GM18519 (cell line): ENCODE data around the gene SPATA31C1.
"Not testable (repeated sequence)": the region's sequence is repeated elsewhere in the genome, so short reads cannot be mapped to it uniquely, and the experiment has no call there.

ENCODE experiments used
- ATAC-seq: cut with Tn5 transposase; IDR thresholded peaks from one replicate; pipeline ENCODE4 v1.9.1; 2021; ENCODE audit warnings: mild to moderate bottlenecking, moderate library complexity; ENCODE audit not compliant: unreplicated experiment, low FRiP score

The SPATA31C1 gene

DNA sequence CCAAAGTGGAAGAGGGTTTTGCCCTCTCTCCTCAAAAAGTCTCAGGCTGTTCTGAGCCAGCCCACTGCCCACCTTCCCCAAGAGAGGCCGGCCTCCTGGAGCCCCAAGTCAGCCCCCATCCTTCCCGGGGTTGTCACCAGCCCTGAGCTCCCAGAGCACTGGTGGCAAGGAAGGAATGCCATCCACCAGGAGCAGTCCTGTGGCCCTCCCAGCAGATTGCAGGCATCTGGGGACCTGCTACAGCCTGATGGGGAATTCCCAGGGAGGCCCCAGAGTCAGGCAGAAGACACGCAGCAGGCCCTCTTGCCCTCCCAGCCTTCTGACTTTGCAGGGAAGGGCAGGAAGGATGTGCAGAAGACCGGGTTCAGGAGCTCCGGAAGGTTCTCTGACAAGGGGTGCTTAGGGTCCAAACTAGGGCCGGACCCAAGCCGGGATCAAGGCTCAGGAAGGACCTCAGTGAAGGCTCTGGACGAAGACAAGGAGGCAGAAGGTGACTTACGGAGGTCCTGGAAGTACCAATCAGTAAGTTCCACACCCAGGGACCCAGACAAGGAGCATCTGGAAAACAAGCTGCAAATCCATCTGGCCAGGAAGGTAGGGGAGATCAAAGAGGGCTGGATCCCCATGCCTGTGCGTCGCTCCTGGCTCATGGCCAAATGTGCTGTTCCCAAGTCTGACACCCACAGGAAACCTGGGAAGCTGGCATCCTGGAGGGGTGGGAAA, 31.4 kb upstream of the SPATA31C1 start:
- ATAC-seq = no peak

DNA sequence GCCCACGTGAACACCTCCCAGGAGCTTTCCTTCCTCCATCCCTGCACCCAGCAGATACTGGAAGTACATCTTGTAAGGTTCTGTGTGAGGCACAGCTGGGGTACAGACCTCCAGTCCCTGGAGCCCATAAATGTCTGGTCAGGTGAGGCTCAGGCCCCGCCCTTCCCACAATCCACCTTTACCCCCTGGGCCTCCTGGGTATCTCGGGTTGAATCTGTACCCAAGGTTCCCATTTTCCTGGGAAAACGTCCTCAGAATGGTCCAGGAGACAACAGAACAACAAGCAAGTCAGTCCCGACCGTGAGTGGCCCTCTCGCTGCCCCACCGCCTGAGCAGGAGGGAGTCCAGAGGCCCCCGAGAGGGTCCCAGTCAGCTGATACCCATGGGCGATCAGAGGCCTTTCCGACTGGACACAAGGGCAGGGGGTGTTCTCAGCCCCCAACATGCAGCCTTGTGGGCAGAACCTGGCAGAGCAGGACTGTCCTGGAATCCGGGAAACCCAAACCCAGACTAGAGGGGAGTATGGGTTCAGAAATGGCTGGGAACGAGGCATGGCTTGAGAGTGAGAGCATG, 30.7 kb upstream of the SPATA31C1 start:
- ATAC-seq = no peak

DNA sequence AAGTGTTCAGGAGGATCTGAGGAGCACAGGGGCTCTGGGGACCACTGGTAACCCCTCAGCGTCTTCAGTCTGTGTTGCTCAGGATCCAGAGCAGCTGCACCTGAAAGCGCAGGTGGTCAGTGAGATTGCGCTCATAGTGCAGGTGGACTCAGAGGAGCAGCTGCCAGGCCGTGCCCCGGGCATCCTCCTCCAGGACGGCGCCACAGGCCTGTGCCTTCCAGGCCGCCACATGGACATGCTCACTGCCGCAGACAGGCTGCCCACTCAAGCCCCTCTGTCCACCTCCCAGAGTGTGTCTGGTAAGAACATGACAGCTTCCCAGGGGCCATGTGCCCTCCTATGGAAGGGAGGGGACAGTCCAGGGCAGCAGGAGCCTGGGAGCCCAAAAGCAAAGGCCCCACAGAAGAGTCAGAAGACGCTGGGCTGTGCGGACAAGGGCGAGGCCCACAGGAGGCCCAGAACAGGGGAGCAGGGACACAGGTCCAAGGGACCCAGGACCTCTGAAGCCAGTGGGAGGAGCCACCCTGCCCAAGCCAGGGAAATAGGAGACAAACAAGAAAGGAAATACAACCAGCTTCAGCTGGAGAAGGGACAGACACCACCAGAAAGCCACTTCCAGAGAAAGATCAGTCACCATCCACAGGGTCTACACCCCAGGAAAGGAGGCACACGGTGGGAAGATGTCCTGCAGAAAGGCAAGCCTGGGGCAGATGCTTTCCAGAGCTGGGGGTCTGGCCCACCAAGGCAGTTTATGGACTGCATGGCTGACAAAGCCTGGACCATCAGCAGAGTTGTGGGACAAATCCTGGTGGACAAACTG, 29.9 kb upstream of the SPATA31C1 start:
- ATAC-seq = no peak

DNA sequence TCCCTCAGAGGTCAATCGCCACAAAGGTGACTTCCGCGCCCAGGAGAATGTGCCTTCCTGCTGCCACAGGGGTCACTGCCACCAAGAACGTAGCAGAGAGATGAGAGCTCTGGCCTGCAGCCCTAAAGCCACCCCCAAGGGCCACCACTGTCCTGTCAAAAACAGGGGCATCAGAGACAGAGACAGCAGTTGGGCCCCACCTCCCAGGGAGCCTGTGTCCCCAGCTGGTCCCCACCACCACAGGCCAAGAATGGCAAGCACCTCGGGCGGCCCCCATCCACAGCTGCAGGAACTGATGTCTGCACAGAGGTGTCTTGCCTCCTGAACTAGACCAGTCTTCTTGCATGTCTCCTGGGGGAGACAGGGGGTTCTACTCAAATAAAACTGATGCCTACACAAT, 29.3 kb upstream of the SPATA31C1 start:
- ATAC-seq = no peak

DNA sequence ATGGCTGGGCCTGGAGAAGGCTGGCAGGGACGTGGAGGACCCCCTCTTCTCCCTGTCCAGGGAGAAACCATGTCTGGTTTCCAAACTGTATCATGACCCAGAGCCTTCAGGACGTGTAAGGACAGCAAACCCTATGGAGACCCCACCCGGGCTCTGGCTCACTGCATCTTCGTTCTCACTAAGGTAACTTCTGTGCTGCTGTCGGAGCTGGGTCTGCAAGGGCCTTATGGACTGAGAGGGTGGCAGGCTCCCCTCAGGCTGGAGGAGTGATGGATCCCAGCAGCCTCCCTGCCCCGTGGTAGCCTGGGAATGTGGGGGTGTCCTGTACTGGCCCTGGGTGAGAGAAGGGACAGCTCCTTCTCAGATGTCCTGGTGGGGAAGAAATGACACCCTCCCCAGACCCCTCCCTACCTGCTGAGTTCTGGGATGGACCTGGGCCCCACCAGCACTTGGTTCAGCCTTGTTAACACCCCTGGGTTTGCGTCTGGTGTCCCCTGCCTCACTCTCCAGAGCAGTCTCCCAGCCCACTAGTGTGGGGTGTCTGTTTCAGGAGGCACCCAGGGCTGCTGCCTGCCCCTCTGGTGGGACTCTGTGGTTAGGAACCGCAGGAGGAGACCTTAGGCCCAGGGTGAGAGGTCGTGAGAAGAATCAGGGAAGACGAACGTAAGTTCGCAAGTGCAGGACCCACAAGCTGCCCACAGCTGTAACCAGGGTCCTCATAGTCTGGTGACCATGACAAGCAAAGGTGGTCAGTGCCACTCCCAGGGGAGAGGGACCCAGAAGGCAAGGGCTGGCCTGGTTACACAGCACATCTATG, 28.5 kb upstream of the SPATA31C1 start:
- no peak for ATAC-seq

DNA sequence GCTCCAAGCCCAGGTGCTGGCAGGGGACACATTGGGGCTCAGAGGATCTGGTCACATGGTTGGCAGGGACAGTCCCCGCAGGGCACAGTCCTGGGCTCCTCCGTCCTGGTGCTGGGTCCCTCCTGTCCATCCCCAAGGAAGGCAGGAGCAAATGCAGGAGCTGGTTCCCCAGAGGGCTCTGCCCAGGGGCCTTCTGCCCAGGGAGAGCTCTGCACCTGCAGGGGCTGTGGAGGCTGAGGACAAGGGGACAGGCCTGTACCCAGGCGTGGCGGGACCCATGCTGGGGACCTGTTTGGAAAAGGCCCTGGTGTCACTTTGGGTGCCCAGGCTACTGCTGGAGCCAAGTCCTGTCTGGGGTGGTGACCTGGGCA, 27.9 kb upstream of the SPATA31C1 start:
- no peak for ATAC-seq

DNA sequence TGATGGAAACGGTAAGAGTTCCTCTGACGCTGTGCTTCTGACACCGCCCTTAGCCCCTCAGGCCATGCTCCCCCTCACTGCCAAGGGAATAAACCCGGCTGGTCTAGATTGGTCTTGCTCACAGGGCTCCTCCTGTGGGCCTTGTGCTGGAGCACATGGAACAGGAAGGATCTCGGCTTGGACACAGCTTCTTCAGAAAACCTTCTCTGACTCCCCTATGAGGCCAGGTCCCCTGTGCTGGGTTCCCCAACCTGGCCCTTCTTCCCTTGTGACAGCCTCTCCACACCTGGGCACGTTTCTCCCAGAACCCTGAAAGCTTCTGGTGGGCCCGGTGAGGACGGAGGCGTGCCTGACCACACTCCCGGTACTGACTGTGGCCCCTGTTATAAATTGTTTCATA, 26.9 kb upstream of the SPATA31C1 start:
- ATAC-seq = no peak

DNA sequence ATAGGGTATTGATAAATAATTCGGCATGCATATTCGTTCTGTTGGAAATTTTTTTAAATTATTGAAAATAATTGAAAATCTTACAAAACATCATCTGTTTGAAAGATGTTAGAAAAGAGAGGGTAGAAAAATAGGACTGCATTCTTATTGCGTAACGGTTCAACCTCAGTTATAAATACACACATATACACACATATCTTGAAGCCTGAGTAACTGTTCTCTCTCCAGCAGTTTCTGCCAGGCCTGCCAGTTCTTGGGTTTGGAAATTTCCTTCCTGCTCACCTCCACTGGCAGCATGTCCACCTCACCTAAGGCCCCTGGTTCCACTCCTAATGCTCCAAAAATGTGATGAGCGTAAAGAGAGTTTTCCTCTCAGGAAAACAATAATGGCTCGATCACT, 26.0 kb upstream of the SPATA31C1 start:
- ATAC-seq = no peak

DNA sequence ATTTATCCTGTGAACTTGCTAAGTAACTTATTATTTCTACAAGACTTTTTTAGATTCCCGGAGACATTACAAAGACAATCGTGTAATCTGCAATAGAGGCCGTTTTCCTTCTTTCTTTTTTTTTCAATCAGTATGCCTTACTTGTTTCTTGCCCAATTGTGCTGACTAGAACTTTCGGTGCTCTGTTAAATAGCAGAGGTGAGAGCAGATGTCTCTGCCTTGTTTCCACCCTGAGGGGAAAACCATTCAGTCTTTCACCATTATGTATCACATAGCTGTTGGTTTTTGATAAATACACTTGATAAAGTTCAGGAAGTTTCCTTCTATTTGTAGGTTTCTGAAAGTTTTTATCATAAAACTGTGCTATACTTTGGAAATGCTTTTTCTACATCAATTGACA, 24.8 kb upstream of the SPATA31C1 start:
- no peak for ATAC-seq

DNA sequence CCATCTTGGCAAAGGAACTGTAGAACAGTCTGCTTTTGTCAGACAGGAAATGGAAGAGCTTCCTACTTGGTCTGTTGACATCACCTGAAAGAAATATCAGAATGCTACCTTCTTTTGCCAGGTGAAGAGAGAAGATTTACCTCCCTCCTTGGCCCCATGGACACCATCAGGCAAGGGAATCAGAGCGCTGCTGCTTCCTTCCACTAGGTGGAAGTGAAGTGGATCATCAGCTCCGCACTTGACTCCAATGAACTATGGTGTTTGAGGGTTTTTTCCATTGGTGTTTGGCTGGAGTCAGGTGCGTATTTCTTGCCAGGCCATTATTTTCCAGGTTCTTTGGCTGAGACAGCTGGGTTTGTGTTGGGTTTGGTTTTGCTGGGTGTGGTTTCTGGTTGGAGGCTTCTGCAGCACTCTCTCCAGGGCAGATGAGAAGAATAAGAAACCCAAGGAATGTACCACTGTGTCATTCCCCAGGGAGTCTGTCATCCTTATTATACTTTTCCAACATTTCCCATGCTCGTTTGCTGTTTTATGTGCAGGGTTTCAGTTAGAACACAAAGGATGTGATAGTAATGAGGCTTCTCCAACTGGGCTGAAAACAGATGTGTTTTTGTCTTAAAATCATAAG, 22.6 kb upstream of the SPATA31C1 start:
- no peak for ATAC-seq

DNA sequence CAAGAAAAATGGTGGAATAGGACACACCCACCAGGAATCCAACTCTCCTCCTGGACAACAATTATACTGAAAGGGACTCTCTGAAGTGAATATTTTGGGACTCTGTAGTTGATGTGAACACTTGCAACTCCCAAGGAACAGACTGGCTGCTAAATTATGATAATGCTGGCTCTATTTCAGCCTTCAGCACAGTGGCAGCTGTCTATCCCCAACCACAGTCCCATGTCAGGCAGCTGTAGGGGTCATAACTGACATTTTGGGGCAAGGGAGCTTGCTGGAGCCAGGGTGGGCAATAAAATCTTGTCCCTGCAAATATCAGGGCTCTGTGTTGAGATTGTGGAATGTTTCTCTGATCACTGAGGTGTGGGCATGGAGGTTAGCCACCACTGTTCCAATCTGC, 20.9 kb upstream of the SPATA31C1 start:
- no peak for ATAC-seq

DNA sequence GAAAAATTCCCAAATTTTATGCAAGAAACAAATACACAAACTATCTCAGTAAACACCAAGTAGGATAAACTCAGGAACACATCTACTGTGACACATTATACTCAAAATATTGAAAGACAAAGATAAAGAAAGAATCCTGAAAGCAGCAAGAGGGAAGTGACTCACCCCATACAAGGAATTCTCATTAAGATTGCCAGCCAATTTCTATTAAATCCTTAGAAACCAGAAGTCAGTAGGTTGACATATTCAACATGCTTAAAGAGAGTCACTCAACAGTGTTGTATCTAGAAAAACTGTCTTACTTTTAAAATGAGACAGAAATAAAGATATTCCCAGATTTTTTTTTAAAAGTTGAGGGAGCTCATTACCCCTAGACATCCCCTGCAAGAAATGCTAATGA, 19.6 kb upstream of the SPATA31C1 start:
- no peak for ATAC-seq

DNA sequence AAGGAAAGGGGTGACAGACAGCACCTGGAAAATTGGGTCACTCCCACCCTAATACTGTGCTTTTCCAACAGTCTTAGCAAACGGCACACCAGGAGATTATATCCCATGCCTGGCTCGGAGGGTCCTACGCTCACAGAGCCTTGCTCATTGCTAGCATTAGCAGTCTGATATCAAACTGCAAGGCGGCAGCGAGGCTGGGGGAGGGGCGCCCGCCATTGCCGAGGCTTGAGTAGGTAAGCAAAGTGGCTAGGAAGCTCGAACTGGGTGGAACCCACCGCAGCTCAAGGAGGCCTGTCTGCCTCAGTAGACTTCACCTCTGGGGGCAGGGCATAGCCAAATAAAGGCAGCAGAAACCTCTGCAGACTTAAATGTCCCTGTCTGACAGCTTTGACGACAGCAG, 15.4 kb upstream of the SPATA31C1 start:
- not testable (repeated sequence) for ATAC-seq

DNA sequence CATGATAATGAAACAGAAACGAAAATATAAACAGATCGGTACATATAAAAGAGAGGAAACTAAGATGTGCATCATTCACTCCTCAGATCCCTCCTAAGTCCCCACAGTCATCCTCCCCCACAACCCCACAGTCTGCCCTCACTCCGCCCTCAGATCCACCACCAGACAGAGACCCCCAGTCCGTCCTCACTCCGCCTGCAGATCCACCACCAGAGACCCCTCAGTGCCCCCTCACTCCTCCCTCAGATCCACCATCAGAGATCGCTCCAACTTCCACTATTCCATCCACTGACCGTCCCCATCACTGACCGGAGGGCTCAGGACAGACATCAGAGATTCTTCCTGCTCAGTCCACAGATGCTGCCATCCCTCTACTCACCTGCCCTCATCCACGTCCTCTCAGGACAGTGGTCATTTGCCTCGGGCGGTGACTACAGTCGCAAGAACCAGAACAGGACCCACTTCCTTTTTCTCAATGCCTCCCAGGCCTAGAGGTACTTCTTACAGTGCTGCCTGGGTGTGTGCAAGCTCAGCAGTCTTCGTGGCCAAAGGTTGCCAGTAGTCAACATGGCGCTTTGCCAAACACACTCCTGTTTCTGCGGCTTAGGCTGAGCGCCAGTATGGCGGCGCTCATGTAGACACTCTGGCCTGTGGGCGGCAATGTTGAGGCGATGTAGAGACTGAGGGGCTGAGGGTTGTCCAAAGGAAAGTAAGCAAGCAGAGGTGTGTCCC, 8.3 kb upstream of the SPATA31C1 start:
- ATAC-seq = no peak

DNA sequence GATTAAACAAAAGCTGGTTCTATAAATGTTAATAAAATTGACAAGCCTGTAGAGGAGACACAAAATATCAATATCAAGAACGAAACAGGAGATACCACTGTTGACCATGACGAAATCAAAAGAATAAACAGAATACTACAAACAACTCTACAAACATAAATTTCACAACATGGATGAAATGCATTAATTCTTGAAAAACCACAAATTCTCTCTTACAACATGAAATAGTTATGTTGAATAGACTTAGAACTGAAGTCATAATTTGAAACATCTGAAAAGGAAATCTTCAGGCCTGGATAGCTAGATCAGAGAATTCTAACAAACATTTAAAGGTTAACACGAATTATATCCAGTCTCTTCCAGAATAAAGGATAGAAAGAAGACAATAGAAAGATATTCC, 6.9 kb upstream of the SPATA31C1 start:
- no peak for ATAC-seq

DNA sequence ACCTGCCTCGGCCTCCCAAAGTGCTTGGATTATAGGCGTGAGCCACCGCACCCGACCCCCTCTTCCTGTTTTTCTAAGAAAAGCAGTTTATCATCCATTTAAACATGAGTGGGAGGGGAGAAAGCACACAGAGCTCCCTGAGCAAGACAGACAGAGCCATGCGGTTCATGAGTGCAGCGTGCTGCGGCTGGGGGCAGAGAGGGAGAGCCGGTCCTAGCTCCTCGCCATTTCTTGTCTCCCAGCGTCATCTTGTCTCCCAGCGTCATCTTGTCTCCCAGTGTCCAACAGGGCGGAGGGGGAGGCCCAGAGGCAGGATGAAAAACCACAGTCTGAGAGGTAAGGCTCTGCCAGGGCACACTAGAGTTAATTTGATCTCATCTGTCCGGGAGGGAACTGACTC, 1.3 kb downstream of the SPATA31C1 start:
- ATAC-seq = not testable (repeated sequence)

DNA sequence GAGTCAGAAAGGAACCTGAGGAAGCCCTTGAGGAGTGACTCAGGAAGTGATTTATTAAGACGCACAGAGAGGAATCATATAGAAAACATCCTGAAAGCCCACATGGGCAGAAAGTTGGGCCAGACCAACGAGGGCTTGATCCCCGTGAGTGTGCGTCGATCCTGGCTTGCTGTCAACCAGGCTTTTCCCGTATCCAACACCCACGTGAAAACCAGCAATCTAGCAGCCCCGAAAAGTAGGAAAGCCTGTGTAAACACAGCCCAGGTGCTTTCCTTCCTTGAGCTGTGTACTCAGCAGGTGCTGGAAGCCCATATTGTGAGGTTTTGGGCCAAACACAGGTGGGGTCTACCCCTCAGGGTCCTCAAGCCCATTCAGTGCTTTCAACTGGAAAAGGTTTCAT, 3.8 kb downstream of the SPATA31C1 start:
- ATAC-seq = not testable (repeated sequence)

DNA sequence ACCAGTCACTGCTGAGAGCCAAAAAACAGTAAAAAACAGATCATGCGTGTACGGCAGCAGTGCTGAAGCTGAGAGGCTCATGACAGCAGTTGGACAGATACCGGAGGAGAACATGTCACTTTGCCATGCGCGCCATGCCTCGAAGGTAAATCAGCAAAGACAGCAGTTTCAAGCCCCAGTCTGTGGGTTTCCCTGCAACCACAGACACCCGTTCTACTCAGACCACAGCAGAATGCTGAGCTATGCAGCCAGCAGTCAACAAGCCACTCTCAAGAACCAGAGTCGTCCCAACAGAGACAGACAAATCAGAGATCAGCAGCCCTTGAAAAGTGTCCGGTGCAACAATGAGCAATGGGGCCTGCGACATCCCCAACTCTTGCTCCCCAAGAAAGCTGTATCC, 5.2 kb downstream of the SPATA31C1 start:
- ATAC-seq = not testable (repeated sequence)

DNA sequence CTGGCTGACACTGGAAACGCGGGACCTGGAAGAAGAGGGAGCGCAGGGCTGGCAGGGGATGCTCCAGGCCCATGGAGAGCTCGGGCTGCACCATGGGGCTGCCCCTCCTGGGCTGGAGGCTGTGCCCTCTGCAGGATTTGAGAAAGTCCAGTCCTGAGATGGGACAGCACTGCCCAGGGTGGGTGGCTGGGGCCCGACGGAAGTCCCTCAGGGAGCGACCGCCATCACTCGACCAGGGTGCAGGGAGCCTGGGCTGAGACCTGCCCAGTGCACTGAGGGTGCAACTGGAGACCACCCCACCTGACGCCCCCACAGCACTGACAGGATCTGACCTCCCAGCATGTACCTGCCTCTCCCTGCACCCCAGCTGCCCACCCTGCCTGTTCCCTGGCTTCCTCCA, 7.1 kb downstream of the SPATA31C1 start:
- not testable (repeated sequence) for ATAC-seq

DNA sequence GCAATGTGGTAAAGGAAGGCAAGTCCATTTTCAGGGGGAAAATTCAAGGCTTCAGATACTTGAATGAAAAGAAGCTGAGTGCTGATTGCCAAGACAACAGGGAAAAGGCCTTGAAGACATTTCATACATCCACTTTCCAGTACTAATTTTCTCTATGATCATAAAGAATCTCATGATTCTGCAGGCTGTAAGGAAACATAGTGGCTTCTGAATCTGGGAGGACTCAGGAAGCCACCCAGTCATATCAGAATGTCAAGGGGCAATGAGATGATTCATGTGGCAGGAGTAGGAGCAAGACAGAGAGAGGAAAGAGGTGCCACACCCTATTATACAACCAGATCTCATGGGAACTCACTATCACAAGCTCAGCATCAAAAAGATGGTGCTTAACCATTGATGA, 11.4 kb downstream of the SPATA31C1 start:
- not testable (repeated sequence) for ATAC-seq
